NCI-H226 (cell line): ENCODE data around the gene SSX2IP.

Source experiments
- DNase-seq: peaks from one replicate; pipeline ENCODE4 v3.0.0-alpha.2; 2015

The SSX2IP gene

GRCh38 chr1:84675106-84675505, 15.2 kb downstream of the SSX2IP start:
- no peak for DNase-seq

- DNase-seq: no peak
Measured at GRCh38 chr1:84674705-84675104, 15.6 kb downstream of the SSX2IP start.

- DNase-seq: peak; percentile 51
Measured at GRCh38 chr1:84674021-84674420, 16.2 kb downstream of the SSX2IP start.

- no peak for DNase-seq
Measured at GRCh38 chr1:84672080-84672854, 18.0 kb downstream of the SSX2IP start.

- peak; percentile 49 for DNase-seq
Measured at GRCh38 chr1:84669831-84670230, 20.4 kb downstream of the SSX2IP start.

- DNase-seq: no peak
Measured at GRCh38 chr1:84668185-84668584, 22.1 kb downstream of the SSX2IP start.

GRCh38 chr1:84665703-84666317, 24.5 kb downstream of the SSX2IP start:
- peak; percentile 7 for DNase-seq

- DNase-seq: no peak
Measured at GRCh38 chr1:84653130-84653677, 37.1 kb downstream of the SSX2IP start.

GRCh38 chr1:84644472-84644871, 45.8 kb downstream of the SSX2IP start:
- DNase-seq: no peak

GRCh38 chr1:84643183-84643582, 47.1 kb downstream of the SSX2IP start:
- no peak for DNase-seq

GRCh38 chr1:84642774-84643173, 47.5 kb downstream of the SSX2IP start:
- no peak for DNase-seq

- peak; percentile 3 for DNase-seq
Measured at GRCh38 chr1:84639731-84640130, 50.5 kb downstream of the SSX2IP start.

GRCh38 chr1:84635429-84635828, 54.8 kb downstream of the SSX2IP start:
- DNase-seq: no peak

GRCh38 chr1:84634536-84635205, 55.6 kb downstream of the SSX2IP start:
- DNase-seq: peak; percentile 57

- DNase-seq: peak; percentile 89
Measured at GRCh38 chr1:84632673-84633434, 57.4 kb downstream of the SSX2IP start.

GRCh38 chr1:84632137-84632536, 58.1 kb downstream of the SSX2IP start:
- DNase-seq: no peak

GRCh38 chr1:84624876-84625275, 65.4 kb downstream of the SSX2IP start:
- DNase-seq: no peak

GRCh38 chr1:84621553-84621952, 68.7 kb downstream of the SSX2IP start:
- DNase-seq: no peak

GRCh38 chr1:84620720-84621313, 69.4 kb downstream of the SSX2IP start:
- DNase-seq: peak; percentile 79

GRCh38 chr1:84619383-84620102, 70.7 kb downstream of the SSX2IP start:
- DNase-seq: peak; percentile 80

GRCh38 chr1:84617349-84617748, 72.9 kb downstream of the SSX2IP start:
- no peak for DNase-seq

- no peak for DNase-seq
Measured at GRCh38 chr1:84615790-84616189, 74.5 kb downstream of the SSX2IP start.
